Measurements from ENCODE around the gene IGFL4.

IGFL4 gene

GRCh38 chr19:46040952-46041500 is at the start of gene IGFL4:
Gene IGFL4 (minus strand): TSS chr19:46041002. CDS start chr19:46040962, 40 bp downstream.
- no peak for DNase-seq

- no peak for DNase-seq
Measured at GRCh38 chr19:46090444-46090843, 49.6 kb upstream of the IGFL4 start.

GRCh38 chr19:46089432-46089831 is 48.6 kb upstream of the IGFL4 start:
- no peak for DNase-seq

- DNase-seq, result no peak
Measured at GRCh38 chr19:46088101-46088500, 47.3 kb upstream of the IGFL4 start.

GRCh38 chr19:46085888-46086287 is 45.1 kb upstream of the IGFL4 start:
- DNase-seq, result no peak

GRCh38 chr19:46082728-46083050 is 41.9 kb upstream of the IGFL4 start:
- no peak for DNase-seq

GRCh38 chr19:46081928-46082727 is 41.3 kb upstream of the IGFL4 start:
- peak; percentile 40 for DNase-seq

- no peak for DNase-seq
Measured at GRCh38 chr19:46080561-46080960, 39.8 kb upstream of the IGFL4 start.

- DNase-seq, result no peak
Measured at GRCh38 chr19:46079576-46079975, 38.8 kb upstream of the IGFL4 start.

- peak; percentile 29 for DNase-seq
Measured at GRCh38 chr19:46078573-46079332, 38.0 kb upstream of the IGFL4 start.

GRCh38 chr19:46077815-46078167 is 37.0 kb upstream of the IGFL4 start:
- DNase-seq, result no peak

GRCh38 chr19:46076951-46077814 is 36.4 kb upstream of the IGFL4 start:
- peak; percentile 79 for DNase-seq

- no peak for DNase-seq
Measured at GRCh38 chr19:46076031-46076880, 35.5 kb upstream of the IGFL4 start.

GRCh38 chr19:46073268-46073922 is 32.6 kb upstream of the IGFL4 start:
- DNase-seq, result no peak

- no peak for DNase-seq
Measured at GRCh38 chr19:46069806-46070341, 29.1 kb upstream of the IGFL4 start.

- DNase-seq, result no peak
Measured at GRCh38 chr19:46068345-46069258, 27.8 kb upstream of the IGFL4 start.

- no peak for DNase-seq
Measured at GRCh38 chr19:46067691-46068090, 26.9 kb upstream of the IGFL4 start.

GRCh38 chr19:46066471-46066870 is 25.7 kb upstream of the IGFL4 start:
- DNase-seq, result no peak

- no peak for DNase-seq
Measured at GRCh38 chr19:46065486-46066071, 24.8 kb upstream of the IGFL4 start.

GRCh38 chr19:46063201-46063600 is 22.4 kb upstream of the IGFL4 start:
- no peak for DNase-seq

All from SHP77 treated with DMSO at 0.1 percent for 48 hours (cell line).